ENCODE measurements around the gene SCD5.

Gene SCD5

DNA sequence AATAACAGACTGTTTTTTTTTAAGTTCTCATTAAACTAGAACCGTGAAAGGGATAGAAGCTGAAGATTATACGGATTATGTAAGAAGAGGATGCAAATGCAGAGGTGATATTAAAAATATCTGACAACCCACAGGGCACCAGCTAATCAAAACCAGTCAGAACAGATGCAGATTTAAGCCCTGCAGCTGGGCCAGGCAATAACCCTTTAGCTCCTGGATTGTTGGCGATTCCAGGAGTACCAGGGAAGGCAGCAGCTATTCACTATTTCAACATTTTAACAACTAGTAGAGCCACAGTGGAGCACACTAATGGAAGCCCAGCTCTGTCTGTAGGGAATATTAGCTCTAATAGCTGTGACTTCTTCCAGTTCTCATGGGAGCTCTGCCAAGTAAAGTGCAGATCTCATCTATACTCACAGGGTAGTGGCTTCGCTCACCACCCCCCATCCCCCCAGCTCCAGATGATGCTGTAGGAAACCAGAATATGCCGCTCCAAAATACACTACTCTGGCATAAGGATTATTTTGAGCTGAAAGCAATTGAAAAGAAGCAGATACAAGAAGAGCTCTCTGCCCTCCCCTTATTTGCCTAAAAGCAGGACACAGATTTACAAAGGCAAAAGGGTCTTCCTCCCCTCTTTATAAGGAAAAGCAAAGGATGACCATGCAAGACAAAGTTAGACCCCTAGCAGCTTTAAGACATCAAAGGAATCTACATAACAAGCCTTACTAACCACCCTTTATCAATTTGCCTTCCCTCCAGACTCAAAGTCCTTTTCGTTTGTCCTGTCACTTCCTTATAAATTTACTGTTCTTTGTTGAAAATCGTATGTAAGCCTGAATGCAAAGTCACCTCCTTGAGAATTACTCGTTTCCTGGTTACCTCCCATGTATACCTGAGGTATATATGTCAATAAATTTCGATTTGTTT, 13.7 kb downstream of the SCD5 start:
- no peak for TF ChIP-seq Cebpa-rat (IDR thresholded peaks at IDR 0.05)
- Histone ChIP-seq H3K9ac (no peak overlapping the region), H3K36me3 (peaks cover 7% of the 10 kb centered on the region), H3K4me3 (no peak overlapping the region), H3K27me3 (no peaks in the 10 kb centered on the region), H3K4me2 (peak overlapping the region; percentile 22), H3K4me1 (peaks cover 36% of the 10 kb centered on the region), H3K9me3 (no peaks in the 10 kb centered on the region), H4K20me1 (peaks cover 32% of the 10 kb centered on the region), H3K27ac (no peak overlapping the region)

DNA sequence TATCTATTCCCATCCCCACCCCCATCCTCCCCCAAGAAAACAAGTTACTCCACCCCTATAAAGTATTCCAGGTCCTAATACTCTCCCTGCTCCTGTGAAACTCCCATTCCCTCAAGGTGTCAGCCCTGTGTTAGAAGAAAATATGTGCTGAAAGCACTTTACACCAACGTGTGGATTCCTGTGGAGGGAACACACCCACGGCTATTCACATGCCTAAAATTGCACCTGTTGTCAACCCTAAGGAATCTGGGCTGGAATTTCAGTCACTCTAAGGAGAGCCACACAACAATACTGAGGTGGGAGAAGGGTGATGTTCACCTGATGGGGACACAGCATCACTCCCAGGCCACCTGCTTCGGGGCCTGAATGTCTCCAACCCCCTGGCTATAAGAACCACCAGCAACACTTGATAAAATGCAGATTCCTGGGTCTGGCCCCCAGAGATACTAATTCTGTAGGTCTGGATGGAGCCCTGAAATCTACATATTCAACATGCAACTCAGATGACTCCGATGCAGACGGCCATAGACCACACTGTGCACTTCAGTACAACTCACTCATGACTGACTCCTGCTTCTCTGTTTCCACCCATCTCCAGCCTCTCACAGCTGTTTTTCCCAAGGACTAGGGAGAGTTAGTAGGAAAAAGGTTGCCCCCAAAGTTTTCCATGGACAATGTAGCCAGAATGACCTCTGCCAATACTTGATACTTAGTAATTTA, 15.8 kb downstream of the SCD5 start:
- H3K4me1 ChIP-seq, result peaks cover 45% of the 10 kb centered on the region
- H3K4me3 ChIP-seq, result no peak overlapping the region
- no peak overlapping the region for H3K4me2 ChIP-seq
- H3K27ac ChIP-seq, result no peak overlapping the region
- no peak for TF ChIP-seq Cebpa-rat (IDR thresholded peaks at IDR 0.05)
- peaks cover 7% of the 10 kb centered on the region for H3K36me3 ChIP-seq
- H3K9me3 ChIP-seq, result no peaks in the 10 kb centered on the region
- no peak overlapping the region for H3K9ac ChIP-seq
- peaks cover 25% of the 10 kb centered on the region for H4K20me1 ChIP-seq
- H3K27me3 ChIP-seq, result no peaks in the 10 kb centered on the region

DNA sequence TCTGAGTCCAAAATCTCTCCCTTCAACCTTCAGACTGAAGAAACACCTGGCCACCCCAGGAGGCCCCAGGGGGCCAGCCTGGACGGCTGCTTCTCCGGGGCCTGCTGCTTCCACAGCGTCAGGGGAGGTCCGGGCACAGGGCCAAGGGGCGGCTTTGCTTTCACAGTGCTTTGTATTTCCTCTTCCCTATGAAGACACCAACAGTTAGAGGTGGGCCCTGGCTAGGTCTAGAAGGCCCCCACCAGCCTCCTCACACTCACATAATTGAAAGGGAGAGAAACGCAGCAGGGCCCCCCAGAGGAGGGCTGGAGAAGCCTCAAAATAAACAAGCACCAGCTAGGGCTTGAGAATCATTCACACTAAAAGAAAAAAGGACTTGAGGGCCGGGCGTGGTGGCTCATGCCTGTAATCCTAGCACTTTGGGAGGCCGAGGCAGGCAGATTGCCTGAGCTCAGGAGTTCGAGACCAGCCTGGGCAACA, 17.8 kb downstream of the SCD5 start:
- H3K27me3 ChIP-seq, result no peaks in the 10 kb centered on the region
- H3K4me2 ChIP-seq, result peak overlapping the region; percentile 75
- peaks cover 26% of the 10 kb centered on the region for H4K20me1 ChIP-seq
- no peak overlapping the region for H3K9ac ChIP-seq
- peak overlapping the region; percentile 73 for H3K27ac ChIP-seq
- no peak overlapping the region for H3K4me3 ChIP-seq
- H3K4me1 ChIP-seq, result peaks cover 52% of the 10 kb centered on the region
- no peaks in the 10 kb centered on the region for H3K9me3 ChIP-seq
- no peaks in the 10 kb centered on the region; the same call in 1 of the 2 replicates for H3K36me3 ChIP-seq
- no peak for TF ChIP-seq Cebpa-rat (IDR thresholded peaks at IDR 0.05)

DNA sequence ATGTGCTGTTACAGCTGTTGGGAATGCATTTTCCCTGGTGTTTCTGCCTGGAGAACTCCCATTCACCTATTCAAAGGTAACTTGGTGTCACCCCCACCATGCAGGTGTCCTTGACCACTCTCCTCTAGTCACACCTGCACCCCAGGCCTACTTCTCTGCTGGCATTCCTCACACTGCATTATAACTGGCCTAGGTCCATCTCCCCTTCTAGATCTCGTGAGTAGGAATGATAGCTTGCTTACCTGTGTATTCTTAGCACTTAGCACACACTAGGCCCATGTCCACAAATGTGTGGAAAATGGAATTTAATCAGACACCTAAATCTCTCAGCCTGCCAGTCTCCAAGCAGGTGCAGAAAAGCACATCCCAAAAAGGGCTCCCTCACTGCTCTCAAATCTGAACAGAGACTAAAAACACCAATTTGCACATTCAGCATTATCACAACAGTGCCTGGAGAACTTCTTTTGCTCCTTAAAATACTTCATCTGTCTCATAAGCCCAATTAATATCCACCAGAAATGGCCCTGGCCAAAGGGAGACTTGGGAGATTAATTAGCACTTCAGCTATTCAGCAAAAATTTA, 18.3 kb downstream of the SCD5 start:
- Histone ChIP-seq H3K36me3 (peaks cover 5% of the 10 kb centered on the region; the same call in 1 of the 2 replicates), H3K9ac (no peak overlapping the region), H4K20me1 (peaks cover 31% of the 10 kb centered on the region), H3K4me2 (peak overlapping the region; percentile 75), H3K27me3 (no peaks in the 10 kb centered on the region), H3K9me3 (no peaks in the 10 kb centered on the region), H3K4me1 (peaks cover 49% of the 10 kb centered on the region), H3K4me3 (no peak overlapping the region), H3K27ac (peak overlapping the region; percentile 73; the same call in 1 of the 2 replicates)
- TF ChIP-seq Cebpa-rat (IDR thresholded peaks at IDR 0.05), result no peak

DNA sequence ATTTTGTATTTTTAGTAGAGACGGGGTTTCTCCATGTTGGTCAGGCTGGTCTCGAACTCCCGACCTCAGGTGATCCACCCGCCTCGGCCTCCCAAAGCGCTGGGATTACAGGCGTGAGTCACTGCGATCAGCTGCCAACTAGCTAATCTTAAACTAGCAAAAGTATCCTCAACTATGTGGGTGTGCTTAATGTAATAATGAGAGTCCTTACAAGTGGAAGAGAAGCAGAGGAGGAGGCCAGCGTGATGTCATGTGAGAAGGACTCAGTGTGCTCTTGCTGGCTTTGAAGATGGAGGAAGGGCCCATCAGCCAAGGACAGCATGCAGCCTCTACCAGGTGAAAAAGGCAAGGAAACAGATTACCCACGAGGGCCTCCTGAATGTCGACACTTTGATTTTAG, 19.6 kb downstream of the SCD5 start:
- H3K27me3 ChIP-seq, result no peaks in the 10 kb centered on the region
- H3K4me1 ChIP-seq, result peaks cover 40% of the 10 kb centered on the region
- no peak overlapping the region for H3K4me3 ChIP-seq
- no peak for TF ChIP-seq Cebpa-rat (IDR thresholded peaks at IDR 0.05)
- peaks cover 33% of the 10 kb centered on the region for H4K20me1 ChIP-seq
- 0 out of 2 replicates have a peak overlapping the region, but pooled peaks have one; percentile 9 for H3K4me2 ChIP-seq
- no peak overlapping the region for H3K27ac ChIP-seq
- H3K9ac ChIP-seq, result no peak overlapping the region
- H3K9me3 ChIP-seq, result no peaks in the 10 kb centered on the region
- H3K36me3 ChIP-seq, result peaks cover 10% of the 10 kb centered on the region; the same call in 1 of the 2 replicates

DNA sequence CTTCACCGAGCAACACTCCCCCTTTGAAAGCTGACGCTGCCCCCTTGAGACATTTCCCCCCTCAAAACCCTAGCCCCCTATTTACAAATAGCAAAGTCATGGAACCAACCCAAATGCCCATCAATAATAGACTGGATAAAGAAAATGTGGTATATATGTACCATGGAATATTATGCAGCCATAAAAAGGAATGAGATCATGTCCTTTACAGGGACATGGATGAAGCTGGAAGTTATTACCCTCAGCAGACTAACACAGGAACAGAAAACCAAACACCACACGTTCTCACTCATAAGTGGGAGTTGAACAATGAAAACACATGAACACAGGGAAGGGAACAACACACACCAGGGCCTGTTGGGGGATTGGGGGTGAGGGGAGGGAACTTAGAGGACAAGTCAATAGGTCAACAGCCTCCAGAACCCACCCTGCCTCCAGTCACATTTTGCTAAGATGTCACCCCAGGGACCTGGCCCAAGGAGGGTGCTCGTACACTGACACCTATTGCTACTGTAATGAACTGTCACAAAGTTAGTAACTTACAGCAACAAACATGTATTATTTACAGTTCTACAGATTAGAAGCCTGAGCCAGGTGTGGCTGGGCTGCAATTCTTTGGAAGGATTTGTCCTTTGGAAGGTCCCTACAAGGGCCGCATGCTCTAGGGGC, 20.6 kb downstream of the SCD5 start:
- Histone ChIP-seq H3K27me3 (no peaks in the 10 kb centered on the region), H3K9ac (no peak overlapping the region), H3K4me2 (no peak overlapping the region), H3K36me3 (peaks cover 11% of the 10 kb centered on the region; the same call in 1 of the 2 replicates), H3K4me1 (peaks cover 40% of the 10 kb centered on the region), H3K9me3 (no peaks in the 10 kb centered on the region), H3K27ac (no peak overlapping the region), H4K20me1 (peaks cover 33% of the 10 kb centered on the region), H3K4me3 (no peak overlapping the region)
- no peak for TF ChIP-seq Cebpa-rat (IDR thresholded peaks at IDR 0.05)

DNA sequence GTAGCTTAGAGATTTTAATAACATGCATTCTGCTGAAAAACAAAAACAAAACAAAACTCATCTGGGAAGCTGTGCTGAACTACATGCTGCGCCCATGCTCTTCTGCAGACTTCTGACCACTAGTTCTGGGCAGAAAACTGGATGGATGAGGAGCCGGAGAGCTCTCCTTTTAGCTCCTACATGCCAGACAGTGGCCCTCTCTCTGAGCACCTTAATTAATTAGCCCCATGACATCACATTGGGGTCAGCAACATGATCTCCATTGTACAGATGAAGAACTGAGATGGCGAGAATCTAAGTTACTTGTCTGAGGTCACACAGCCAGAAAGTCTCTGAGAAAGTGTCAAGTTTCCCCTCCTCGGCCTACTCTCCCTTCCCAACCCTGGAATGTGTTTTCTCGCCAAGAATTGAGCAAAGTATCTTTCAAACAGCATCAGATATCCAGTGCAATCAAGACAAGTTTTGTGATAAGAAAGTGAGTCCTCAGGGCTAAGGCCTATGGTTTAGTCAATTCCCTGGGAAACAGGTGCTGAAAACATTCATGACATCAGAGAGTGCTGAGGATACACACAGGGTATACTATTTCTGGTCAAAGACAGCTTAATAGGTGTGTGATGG, 21.6 kb downstream of the SCD5 start:
- Histone ChIP-seq H3K9me3 (no peaks in the 10 kb centered on the region), H3K4me3 (no peak overlapping the region), H4K20me1 (peaks cover 33% of the 10 kb centered on the region), H3K4me1 (peaks cover 38% of the 10 kb centered on the region), H3K36me3 (peaks cover 16% of the 10 kb centered on the region), H3K9ac (no peak overlapping the region), H3K27ac (no peak overlapping the region), H3K27me3 (no peaks in the 10 kb centered on the region), H3K4me2 (no peak overlapping the region)
- no peak for TF ChIP-seq Cebpa-rat (IDR thresholded peaks at IDR 0.05)

DNA sequence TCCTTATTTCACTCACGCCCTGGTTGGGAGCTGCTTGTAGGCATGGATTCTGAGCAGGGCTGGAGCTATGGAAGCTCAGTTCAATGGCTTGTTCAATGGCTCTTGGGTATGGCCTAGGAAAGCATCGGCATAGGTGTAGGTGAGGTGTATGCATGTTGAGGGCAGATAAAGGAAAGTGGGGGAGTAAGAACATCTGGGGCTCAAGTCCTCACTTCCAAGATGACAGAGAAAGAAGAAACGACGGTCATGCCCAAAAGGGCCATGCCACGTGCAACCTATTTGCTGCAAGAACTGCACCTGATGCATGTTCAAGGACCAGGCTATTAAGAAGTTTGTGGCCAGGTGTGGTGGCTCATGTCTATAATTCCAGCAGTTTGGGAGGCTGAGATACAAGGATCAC, 23.4 kb downstream of the SCD5 start:
- Histone ChIP-seq H3K4me1 (peaks cover 20% of the 10 kb centered on the region), H3K9me3 (no peaks in the 10 kb centered on the region), H3K4me2 (no peak overlapping the region), H3K4me3 (no peak overlapping the region), H3K9ac (no peak overlapping the region), H3K27ac (no peak overlapping the region), H3K36me3 (peaks cover 16% of the 10 kb centered on the region), H3K27me3 (no peaks in the 10 kb centered on the region), H4K20me1 (peaks cover 24% of the 10 kb centered on the region)
- TF ChIP-seq Cebpa-rat (IDR thresholded peaks at IDR 0.05), result no peak

DNA sequence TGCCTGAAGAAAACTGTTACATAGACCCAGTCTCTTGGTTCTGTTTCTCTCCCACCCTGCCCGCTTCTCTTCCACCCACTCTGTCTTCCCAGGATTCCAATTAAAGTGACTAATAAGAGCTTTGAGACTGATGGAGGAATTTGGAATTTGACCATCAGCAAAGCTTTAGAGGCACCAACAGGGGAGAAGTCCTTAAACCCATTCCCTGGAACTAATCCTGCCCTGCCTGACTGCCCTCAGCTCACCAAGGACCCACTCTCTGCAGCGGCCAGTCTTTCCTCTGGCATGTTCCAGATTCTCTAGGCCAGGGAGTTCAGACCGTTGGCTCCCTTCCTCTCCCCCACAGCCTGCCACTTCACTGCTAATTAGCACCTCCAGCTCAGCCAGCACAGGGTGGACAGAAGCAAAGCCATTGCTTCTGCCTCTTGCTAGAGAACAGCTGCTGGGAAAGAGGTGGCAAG, 23.9 kb downstream of the SCD5 start:
- Histone ChIP-seq H3K9me3 (no peaks in the 10 kb centered on the region), H3K4me2 (no peak overlapping the region)

More for the DNA sequence above, 23.9 kb downstream of the SCD5 start:
- H3K9ac ChIP-seq, result no peak overlapping the region
- H3K27me3 ChIP-seq, result no peaks in the 10 kb centered on the region
- H3K4me1 ChIP-seq, result peaks cover 15% of the 10 kb centered on the region
- peaks cover 19% of the 10 kb centered on the region; the same call in 1 of the 2 replicates for H4K20me1 ChIP-seq
- H3K4me3 ChIP-seq, result no peak overlapping the region
- TF ChIP-seq Cebpa-rat (IDR thresholded peaks at IDR 0.05), result no peak
- H3K27ac ChIP-seq, result no peak overlapping the region
- H3K36me3 ChIP-seq, result peaks cover 16% of the 10 kb centered on the region
